Activated naive CD4-positive, alpha-beta T cell treated with Interleukin-2 at 50 U/mL for 16 hours (primary cell): ENCODE measurements around the gene TNNT2.

Source experiments
- DNase-seq: peaks from one replicate; pipeline ENCODE4 v3.0.0-alpha.2; 2020

TNNT2 gene

GRCh38 chr1:201354901-201355295 lies 22.6 kb downstream of the TNNT2 start:
- DNase-seq = no peak

- DNase-seq = no peak
These were observed 23.2 kb downstream of the TNNT2 start for GRCh38 chr1:201354151-201354900.

GRCh38 chr1:201353186-201353940 lies 24.1 kb downstream of the TNNT2 start:
- no peak for DNase-seq

GRCh38 chr1:201351617-201352016 lies 25.9 kb downstream of the TNNT2 start:
- no peak for DNase-seq

- DNase-seq = no peak
These were observed 26.6 kb downstream of the TNNT2 start for GRCh38 chr1:201350884-201351283.

GRCh38 chr1:201350361-201350725 lies 27.1 kb downstream of the TNNT2 start:
- no peak for DNase-seq

- DNase-seq = no peak
These were observed 28.4 kb downstream of the TNNT2 start for GRCh38 chr1:201349092-201349491.

GRCh38 chr1:201348211-201348566 lies 29.3 kb downstream of the TNNT2 start:
- DNase-seq = no peak

GRCh38 chr1:201347498-201348210 lies 29.8 kb downstream of the TNNT2 start:
- DNase-seq = no peak

- DNase-seq = no peak
These were observed 30.5 kb downstream of the TNNT2 start for GRCh38 chr1:201346987-201347386.

GRCh38 chr1:201346337-201346939 lies 31.0 kb downstream of the TNNT2 start:
- no peak for DNase-seq

- no peak for DNase-seq
These were observed 32.5 kb downstream of the TNNT2 start for GRCh38 chr1:201345081-201345355.

- no peak for DNase-seq
These were observed 33.0 kb downstream of the TNNT2 start for GRCh38 chr1:201344206-201345080.

- DNase-seq = no peak
These were observed 36.1 kb downstream of the TNNT2 start for GRCh38 chr1:201341377-201341776.

- no peak for DNase-seq
These were observed 40.6 kb downstream of the TNNT2 start for GRCh38 chr1:201336711-201337450.

- DNase-seq = no peak
These were observed 41.6 kb downstream of the TNNT2 start for GRCh38 chr1:201335901-201336300.

- no peak for DNase-seq
These were observed 42.2 kb downstream of the TNNT2 start for GRCh38 chr1:201335174-201335870.

GRCh38 chr1:201334325-201335173 lies 42.9 kb downstream of the TNNT2 start:
- no peak for DNase-seq

- no peak for DNase-seq
These were observed 44.7 kb downstream of the TNNT2 start for GRCh38 chr1:201332616-201333335.

GRCh38 chr1:201332021-201332420 lies 45.5 kb downstream of the TNNT2 start:
- no peak for DNase-seq
